KOPT-K1 (cell line): ENCODE results near the gene GPR176.

ENCODE experiments used
- H3K27ac ChIP-seq: fragments of 200-600 bp; sonication (generic); 2 replicates; pipeline ENCODE4 v1.5.1; 2016; ENCODE audit warnings: antibody characterized with exemption, mild to moderate bottlenecking, low read depth, low read length; ENCODE audit not compliant: poor library complexity, severe bottlenecking
- H3K36me3 ChIP-seq: fragments of 200-600 bp; sonication (generic); 2 replicates; pipeline ENCODE4 v1.5.1; 2017; ENCODE audit warnings: antibody characterized with exemption, mild to moderate bottlenecking, low read length, moderate library complexity; ENCODE audit not compliant: insufficient read depth
- H3K9me3 ChIP-seq: fragments of 200-600 bp; sonication (generic); 2 replicates; pipeline ENCODE4 v1.5.1; 2017; ENCODE audit warnings: antibody characterized with exemption, low read length, mild to moderate bottlenecking; ENCODE audit not compliant: insufficient read depth, poor library complexity, severe bottlenecking

Gene GPR176

GRCh38 chr15:39803016-39803415 is 117.0 kb downstream of the GPR176 start:
- Histone ChIP-seq H3K27ac (no peak overlapping the region), H3K36me3 (no peaks in the 10 kb centered on the region), H3K9me3 (no peaks in the 10 kb centered on the region)

DNA sequence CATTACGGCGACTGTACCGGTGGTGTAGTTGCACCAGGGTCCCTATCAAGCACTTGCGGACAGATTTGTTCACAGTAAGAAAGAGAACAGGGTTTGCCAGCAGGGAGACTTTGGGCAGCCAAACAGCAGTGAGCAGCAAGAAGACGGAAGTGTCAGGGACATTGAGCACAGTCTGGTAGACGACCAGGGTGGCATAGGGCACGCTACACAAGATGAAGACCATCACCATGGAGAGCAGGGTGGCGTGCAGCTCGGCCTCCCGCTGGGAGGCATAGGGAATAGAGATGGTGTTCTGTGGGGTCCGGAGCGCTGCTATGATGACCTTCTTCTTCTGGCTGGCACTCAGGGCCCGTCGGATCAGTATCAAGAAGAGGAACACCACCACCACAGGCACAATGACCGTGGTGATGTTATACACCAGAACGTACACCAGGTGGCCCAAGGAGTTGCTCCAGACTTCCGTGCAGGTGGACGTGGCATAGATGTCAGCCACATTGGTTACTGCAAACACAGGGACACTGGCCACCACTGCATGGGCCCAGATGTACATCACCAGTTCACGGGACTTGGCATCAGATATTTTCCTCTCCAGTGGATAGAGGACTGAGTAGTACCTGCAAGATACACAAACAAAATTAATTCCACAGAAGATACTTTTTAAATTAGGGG is 118.3 kb downstream of the GPR176 start:
- Histone ChIP-seq H3K36me3 (no peaks in the 10 kb centered on the region), H3K9me3 (no peaks in the 10 kb centered on the region), H3K27ac (no peak overlapping the region)

- H3K27ac ChIP-seq: no peak overlapping the region
These were observed 120.5 kb downstream of the GPR176 start for GRCh38 chr15:39799552-39800011.

GRCh38 chr15:39798382-39798781 is 121.7 kb downstream of the GPR176 start:
- no peak overlapping the region for H3K27ac ChIP-seq
- H3K9me3 ChIP-seq: no peaks in the 10 kb centered on the region
- no peaks in the 10 kb centered on the region for H3K36me3 ChIP-seq

More at GRCh38 chr15:39799552-39800011, 120.5 kb downstream of the GPR176 start:
- H3K36me3 ChIP-seq: no peaks in the 10 kb centered on the region
- H3K9me3 ChIP-seq: no peaks in the 10 kb centered on the region

- Histone ChIP-seq H3K9me3 (no peaks in the 10 kb centered on the region), H3K27ac (no peak overlapping the region), H3K36me3 (no peaks in the 10 kb centered on the region)
These were observed 122.7 kb downstream of the GPR176 start for GRCh38 chr15:39797407-39797806.

DNA sequence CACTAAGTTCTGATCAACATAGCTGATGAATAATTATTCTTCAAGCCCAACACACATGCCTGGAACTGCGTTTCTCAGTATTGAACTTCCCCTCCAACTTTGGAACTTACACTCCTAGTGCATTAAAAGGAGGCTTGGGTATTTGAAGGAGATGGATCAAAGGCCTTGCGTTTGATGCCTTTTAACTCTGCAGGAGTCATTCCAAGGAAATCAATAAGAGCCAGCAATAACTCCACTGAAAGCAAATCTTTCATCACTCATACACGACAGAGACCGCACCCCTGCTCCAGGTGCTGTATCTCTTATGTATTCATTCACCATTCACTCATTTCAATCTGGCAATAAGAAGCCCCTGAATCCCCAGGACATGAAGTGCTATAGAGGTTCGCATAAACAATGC is 123.5 kb downstream of the GPR176 start:
- Histone ChIP-seq H3K9me3 (no peaks in the 10 kb centered on the region), H3K36me3 (no peaks in the 10 kb centered on the region), H3K27ac (no peak overlapping the region)

- no peaks in the 10 kb centered on the region for H3K9me3 ChIP-seq
- no peak overlapping the region for H3K27ac ChIP-seq
- H3K36me3 ChIP-seq: no peaks in the 10 kb centered on the region
These were observed 124.6 kb downstream of the GPR176 start for GRCh38 chr15:39795486-39795885.

DNA sequence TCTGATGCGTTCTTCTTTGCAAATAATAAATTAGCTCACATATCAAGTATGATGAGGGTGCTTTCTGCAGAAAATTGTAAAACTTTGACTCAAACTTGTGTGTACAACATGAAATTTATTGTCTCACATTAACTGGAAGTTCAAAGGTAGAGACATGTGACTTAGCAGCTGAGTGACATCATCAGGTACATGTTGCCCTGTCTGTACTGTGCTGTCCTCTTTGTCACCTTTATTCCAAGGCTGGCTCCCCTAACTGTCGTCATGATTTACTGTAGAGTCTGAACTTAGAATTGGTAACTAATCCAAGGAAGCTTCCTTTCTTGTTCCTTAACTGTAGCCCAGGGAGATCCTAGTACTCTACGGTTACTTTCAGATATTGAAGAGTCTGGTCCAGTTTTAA is 125.1 kb downstream of the GPR176 start:
- H3K27ac ChIP-seq: no peak overlapping the region
- H3K36me3 ChIP-seq: no peaks in the 10 kb centered on the region
- H3K9me3 ChIP-seq: no peaks in the 10 kb centered on the region

- no peak overlapping the region for H3K27ac ChIP-seq
- no peaks in the 10 kb centered on the region for H3K36me3 ChIP-seq
These were observed 126.1 kb downstream of the GPR176 start for GRCh38 chr15:39793923-39794322.

DNA sequence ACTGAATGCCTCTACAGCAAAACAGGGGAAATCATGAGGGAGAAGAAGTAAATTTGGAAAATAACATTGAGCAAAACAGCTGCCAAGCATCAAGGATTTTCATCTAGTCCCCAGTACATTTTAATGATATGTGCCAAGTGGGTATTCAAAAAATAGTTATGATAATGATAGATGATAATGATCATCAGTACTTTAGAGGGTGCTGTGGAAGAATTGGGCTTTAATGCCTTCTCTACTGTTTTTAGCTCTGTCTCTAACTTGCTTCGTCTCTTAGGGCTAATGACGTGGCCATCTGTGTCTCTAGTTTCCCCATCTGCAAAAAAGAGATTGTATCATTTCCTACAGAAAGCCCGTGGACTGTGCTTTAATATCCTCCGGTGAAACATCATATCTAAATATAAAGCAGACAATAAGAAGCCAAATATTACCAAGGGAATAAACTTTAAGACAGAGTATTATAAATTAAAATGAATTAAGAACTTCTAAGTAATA is 127.2 kb downstream of the GPR176 start:
- no peaks in the 10 kb centered on the region for H3K36me3 ChIP-seq
- H3K27ac ChIP-seq: no peak overlapping the region
- H3K9me3 ChIP-seq: no peaks in the 10 kb centered on the region

More at GRCh38 chr15:39793923-39794322, 126.1 kb downstream of the GPR176 start:
- H3K9me3 ChIP-seq: no peaks in the 10 kb centered on the region

- Histone ChIP-seq H3K27ac (no peak overlapping the region), H3K9me3 (no peaks in the 10 kb centered on the region), H3K36me3 (no peaks in the 10 kb centered on the region)
These were observed 127.8 kb downstream of the GPR176 start for GRCh38 chr15:39792025-39792843.

DNA sequence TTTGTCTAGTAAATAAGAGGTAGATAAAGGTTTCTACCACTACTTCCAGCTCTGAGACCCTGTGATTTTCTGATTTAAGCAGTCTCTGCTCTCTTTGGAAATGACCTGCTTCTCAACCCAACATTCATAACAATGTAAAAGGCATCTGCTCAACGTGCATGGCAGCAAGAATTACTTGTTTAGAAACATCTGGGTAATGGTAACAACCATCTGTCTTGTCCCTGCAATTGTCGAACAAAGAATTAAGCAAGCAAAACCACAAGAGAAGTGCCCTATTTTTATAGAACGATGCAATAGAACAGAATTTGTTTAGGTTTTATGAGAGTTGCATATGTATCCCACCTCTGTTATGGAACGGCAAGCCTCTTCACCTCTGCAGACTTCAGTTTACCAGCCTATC is 130.3 kb downstream of the GPR176 start:
- Histone ChIP-seq H3K27ac (no peak overlapping the region), H3K9me3 (no peaks in the 10 kb centered on the region), H3K36me3 (0 out of 2 replicates have a peak, but pooled peaks cover 14% of the 10 kb centered on the region)

DNA sequence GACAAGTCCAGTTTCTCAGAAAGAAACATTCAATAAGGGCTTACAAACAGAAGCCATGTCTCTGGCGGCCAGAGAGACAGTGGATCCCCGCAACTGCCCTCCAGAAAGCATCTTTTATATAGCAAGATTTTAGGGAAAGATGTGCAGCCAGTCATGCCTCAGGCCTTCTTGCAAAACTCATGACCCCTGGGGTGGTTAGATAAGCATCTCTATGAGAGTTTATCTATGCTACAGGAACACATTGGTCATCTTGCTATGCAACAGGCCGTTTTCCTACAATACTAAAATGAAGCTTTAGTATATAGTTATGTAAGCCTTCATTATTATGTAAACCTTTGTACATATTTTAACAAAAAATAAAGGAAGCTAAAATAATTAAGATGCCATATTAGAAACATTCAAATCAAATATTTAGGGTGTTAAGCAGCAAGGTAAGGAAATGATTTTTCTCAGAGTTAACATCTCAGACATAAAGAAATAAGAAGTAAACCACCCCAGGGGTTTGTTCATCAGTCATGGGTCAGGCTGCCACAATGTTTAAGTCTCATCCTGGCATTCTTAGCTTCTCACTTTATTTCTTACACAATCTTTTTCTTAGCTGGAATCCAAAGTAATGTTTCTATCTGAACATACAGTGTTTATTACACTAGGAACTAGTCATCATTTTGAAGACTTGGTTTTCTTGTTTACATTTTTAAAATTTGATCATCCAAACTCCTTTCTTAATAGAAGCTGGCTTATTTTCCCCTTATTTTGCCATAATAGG is 131.1 kb downstream of the GPR176 start:
- H3K27ac ChIP-seq: no peak overlapping the region
- no peaks in the 10 kb centered on the region for H3K9me3 ChIP-seq
- H3K36me3 ChIP-seq: 0 out of 2 replicates have a peak, but pooled peaks cover 14% of the 10 kb centered on the region

DNA sequence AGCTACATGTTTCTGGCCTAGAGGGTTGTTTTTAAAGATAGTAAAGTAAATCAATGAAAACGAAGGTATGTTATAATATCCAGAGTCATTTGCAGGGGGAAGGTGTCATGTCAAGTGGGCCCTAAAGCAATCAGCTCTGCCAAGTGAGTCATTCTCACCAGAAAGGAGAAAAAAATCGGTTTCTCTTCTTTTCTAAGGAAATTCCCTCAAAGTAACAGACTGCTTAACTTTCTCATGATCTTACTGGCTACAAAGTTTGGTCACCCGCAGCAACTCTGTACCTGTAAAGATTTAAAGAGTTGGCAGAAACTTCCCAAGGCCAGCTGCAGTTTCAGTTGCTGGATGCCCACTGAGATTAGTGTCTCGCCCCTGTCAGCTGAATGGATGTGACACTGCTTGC is 132.0 kb downstream of the GPR176 start:
- Histone ChIP-seq H3K9me3 (no peaks in the 10 kb centered on the region), H3K36me3 (0 out of 2 replicates have a peak, but pooled peaks cover 14% of the 10 kb centered on the region), H3K27ac (no peak overlapping the region)

- H3K27ac ChIP-seq: no peak overlapping the region
- 0 out of 2 replicates have a peak, but pooled peaks cover 14% of the 10 kb centered on the region for H3K36me3 ChIP-seq
- no peaks in the 10 kb centered on the region for H3K9me3 ChIP-seq
These were observed 132.6 kb downstream of the GPR176 start for GRCh38 chr15:39787479-39787878.
